HL-60 (cell line): ENCODE measurements around the gene PRDM8.

ENCODE experiments used
- DNase-seq, 2 experiments: peaks; one replicate each; pipeline ENCODE4 v3.0.0-alpha.2; 2010 to 2020; ENCODE audit warnings: low read depth in 1 of 2, low spot score in 1 of 2
- H3K27ac ChIP-seq: fragments of 250-450 bp; sonication (Bioruptor Pico); replicated peaks from 2 replicates; pipeline ENCODE4 v1.5.1; 2020; ENCODE audit warnings: mild to moderate bottlenecking, moderate library complexity
- H3K27me3 ChIP-seq: fragments of 250-450 bp; sonication (Bioruptor Pico); 2 replicates; pipeline ENCODE4 v1.5.1; 2021; ENCODE audit warnings: mild to moderate bottlenecking, moderate library complexity; ENCODE audit not compliant: insufficient read depth, poor library complexity, severe bottlenecking
- H3K4me3 ChIP-seq: replicated peaks from 2 replicates; pipeline ENCODE4 v1.5.1; 2011; ENCODE audit warnings: mild to moderate bottlenecking, control low read depth, low read length; ENCODE audit not compliant: insufficient read depth
- CTCF ChIP-seq: IDR thresholded peaks from one replicate; pipeline ENCODE4 v1.5.1; 2011; ENCODE audit warnings: low read length, control low read depth, inconsistent platforms; ENCODE audit not compliant: insufficient read depth
- GABPA ChIP-seq: IDR thresholded peaks from 2 replicates; pipeline ENCODE4 v1.6.1; 2012; ENCODE audit warnings: low read depth
- POLR2AphosphoS5 ChIP-seq: IDR thresholded peaks from 2 replicates; pipeline ENCODE4 v1.6.1; 2012; ENCODE audit warnings: low read depth
- REST ChIP-seq: IDR thresholded peaks from 2 replicates; pipeline ENCODE4 v1.6.1; 2012; ENCODE audit warnings: low read depth; ENCODE audit not compliant: insufficient replicate concordance
- SPI1 ChIP-seq: IDR thresholded peaks from 2 replicates; pipeline ENCODE4 v1.6.1; 2012; ENCODE audit warnings: low read depth, mild to moderate bottlenecking, borderline replicate concordance

Gene PRDM8

GRCh38 chr4:80235451-80235850 is 38.1 kb downstream of the PRDM8 start:
- no peak for DNase-seq
- no peak overlapping the region for H3K27ac ChIP-seq

GRCh38 chr4:80237992-80238391 is 40.7 kb downstream of the PRDM8 start:
- no peak for DNase-seq
- Histone ChIP-seq H3K4me3 (no peak overlapping the region), H3K27me3 (no peaks in the 10 kb centered on the region), H3K27ac (no peak overlapping the region)
- no peak for TF ChIP-seq SPI1

More at GRCh38 chr4:80235451-80235850, 38.1 kb downstream of the PRDM8 start:
- Histone ChIP-seq H3K27me3 (no peaks in the 10 kb centered on the region), H3K4me3 (no peak overlapping the region)
- no peak for TF ChIP-seq CTCF
- no peak for TF ChIP-seq POLR2AphosphoS5

GRCh38 chr4:80239480-80240150 is 42.3 kb downstream of the PRDM8 start:
- no peak for DNase-seq
- Histone ChIP-seq H3K4me3 (no peak overlapping the region), H3K27ac (no peak overlapping the region), H3K27me3 (no peaks in the 10 kb centered on the region)
- no peak for TF ChIP-seq SPI1
- TF ChIP-seq GABPA, result no peak
- TF ChIP-seq REST, result no peak
- TF ChIP-seq CTCF, result no peak
- no peak for TF ChIP-seq POLR2AphosphoS5

GRCh38 chr4:80240976-80241375 is 43.7 kb downstream of the PRDM8 start:
- no peak overlapping the region for H3K27ac ChIP-seq
- H3K4me3 ChIP-seq, result no peak overlapping the region
- no peak for TF ChIP-seq POLR2AphosphoS5
- no peak for TF ChIP-seq REST
- TF ChIP-seq CTCF, result no peak
- TF ChIP-seq SPI1, result no peak
- no peak for TF ChIP-seq GABPA
- DNase-seq, result no peak
- H3K27me3 ChIP-seq, result no peaks in the 10 kb centered on the region
